GM11168 (cell line): ENCODE measurements around the gene WDR4.
"Not testable (repeated sequence)": the region's sequence is repeated elsewhere in the genome, so short reads cannot be mapped to it uniquely, and the experiment has no call there.

ENCODE experiments used
- in situ Hi-C: fragments of 300-500 bp; cut with MboI; formaldehyde crosslinking; loops from one replicate; pipeline ENCODE4 v1.12.0; 2022; ENCODE audit warnings: low sequenced_read_pairs; ENCODE audit not compliant: unreplicated experiment

WDR4 gene

DNA sequence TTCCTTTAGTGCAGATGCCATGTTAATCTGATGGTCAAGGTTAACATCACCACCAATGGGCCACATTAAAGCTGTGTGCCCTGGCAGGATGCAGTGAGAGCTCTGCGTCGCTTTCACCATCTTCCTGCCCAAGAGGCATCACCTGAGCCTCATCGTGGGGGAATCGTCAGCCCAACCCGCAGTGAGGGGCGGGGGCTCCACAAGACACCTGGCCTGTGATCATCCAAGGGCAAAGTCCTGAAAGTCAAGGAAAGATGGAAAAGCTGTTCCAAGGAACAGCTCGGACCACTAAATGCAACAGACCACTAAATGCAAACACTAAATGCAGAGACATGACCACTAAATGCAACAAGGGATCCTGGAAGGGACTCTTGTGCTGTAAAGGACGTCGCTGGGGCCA is 49.9 kb downstream of the WDR4 start:
- in situ Hi-C loops = loop anchor here (10.0 kb wide), 1 partner anchor 225 kb away; no protein-coding TSS in a partner anchor

DNA sequence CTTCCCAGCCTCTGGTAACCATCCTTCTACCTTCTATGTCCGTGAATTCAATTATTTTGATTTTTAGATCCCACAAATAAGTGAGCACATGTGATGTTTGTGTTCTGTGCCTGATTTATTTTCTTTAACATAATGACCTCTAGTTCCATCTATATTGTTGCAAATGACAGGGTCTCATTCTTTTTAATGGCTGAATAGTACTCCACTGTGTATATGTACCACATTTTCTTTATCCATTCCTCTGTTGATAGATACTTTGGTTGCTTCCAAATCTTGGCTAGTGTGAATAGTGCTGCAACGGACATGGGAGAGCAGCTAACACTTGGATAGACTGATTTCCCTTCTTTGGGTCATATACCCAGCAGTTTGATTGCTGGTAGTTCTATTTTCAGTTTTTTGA is 51.8 kb downstream of the WDR4 start:
- in situ Hi-C loops = loop anchor here (10.0 kb wide), 1 partner anchor 223 kb away; no protein-coding TSS in a partner anchor

DNA sequence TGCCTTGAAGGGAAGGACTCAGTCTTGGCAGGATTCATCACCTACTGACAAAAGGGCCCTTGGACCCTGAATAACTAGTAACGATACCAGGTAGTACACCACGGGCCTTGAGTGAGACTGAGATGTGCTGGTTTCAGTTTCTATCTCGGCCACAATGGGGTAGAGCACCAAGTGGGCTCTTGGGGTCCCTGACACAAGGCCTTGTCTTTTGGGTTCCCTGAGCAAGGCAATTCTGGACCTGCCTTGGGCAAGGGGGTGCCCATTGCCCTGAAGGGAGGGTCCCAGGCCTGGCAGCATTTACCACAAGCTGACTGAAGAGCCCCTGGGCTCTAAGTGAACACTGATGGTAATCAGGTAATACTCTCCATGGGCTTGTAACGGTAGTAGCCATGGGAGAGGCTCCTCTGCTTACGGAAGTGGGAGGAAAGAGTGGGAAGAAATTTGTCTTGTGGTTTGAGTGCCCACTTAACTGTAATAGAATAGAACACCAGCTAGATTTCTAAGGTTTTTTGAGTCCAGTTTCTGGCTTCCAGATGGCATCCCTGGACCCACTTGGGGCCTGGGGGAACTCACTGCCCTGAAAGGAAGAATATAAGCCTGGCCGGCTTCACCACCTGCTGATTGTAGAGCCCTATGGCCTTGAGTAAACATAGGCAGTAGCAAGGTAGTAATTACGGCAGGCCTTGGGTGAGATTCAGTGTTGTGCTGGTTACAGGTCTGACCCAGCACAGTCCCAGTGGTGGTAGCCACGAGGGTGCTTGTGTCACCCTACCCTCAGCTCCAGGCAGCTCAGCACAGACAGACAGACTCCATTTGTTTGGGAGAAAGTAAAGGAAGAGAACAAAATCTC is 58.5 kb downstream of the WDR4 start:
- in situ Hi-C loops = loop anchor here (10.0 kb wide), 1 partner anchor 216 kb away; no protein-coding TSS in a partner anchor

DNA sequence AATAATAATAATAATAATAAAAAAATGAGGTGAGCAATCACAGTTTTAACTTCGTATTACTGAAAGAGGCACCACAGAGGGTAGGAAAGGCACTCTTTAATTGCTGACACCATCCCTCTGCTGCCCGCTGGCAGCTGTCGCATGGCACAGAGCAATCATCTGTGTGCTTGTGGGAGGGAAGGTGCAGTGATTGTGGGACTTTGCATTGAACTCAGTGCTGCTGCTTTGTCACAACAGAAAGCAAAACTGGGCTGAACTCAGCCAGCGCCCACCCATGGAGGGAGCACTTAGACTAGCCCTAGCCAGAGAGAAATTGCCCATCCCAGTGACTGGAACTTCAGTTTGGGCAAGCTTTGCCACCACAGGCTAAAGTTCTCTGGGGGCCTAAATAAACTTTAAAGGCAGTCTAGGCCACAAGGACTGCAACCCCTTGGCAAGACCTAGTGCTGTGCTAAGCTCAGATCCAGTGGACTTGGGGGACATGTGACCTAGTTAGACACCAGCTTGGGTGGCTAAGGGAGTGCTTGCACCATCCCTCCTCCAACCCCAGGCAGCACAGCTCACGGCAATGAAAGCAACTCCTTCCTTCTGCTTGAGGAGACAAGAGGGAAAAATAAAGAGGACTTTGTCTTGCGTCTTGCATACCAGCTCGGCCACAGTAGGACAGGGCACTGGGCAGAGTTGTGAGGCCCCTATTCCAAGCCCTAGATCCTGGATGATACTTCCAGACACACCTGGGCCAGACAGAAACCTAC is 59.3 kb downstream of the WDR4 start:
- in situ Hi-C loops = loop anchor here (10.0 kb wide), 1 partner anchor 215 kb away; no protein-coding TSS in a partner anchor

DNA sequence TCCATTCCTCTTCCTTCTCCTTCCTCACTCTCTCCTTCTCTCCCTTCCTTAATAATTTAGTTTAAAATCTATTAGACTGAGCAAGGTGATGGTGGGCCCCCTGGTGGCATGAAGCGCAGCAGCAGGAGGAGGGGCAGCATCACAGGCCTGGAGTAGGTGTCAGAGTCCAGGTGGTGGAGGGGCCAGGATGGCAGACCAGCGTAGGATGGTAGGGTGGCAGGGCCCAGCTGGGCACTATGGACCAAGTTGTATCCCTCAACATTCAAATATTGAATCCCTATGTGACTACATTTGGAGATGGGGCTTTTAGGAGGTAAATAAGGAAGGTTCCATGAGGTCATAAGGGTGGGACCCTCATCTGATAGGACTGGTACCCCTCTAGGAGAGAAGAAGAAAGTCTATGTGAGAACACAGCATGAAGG is 61.0 kb downstream of the WDR4 start:
- in situ Hi-C loops = no loop called here

DNA sequence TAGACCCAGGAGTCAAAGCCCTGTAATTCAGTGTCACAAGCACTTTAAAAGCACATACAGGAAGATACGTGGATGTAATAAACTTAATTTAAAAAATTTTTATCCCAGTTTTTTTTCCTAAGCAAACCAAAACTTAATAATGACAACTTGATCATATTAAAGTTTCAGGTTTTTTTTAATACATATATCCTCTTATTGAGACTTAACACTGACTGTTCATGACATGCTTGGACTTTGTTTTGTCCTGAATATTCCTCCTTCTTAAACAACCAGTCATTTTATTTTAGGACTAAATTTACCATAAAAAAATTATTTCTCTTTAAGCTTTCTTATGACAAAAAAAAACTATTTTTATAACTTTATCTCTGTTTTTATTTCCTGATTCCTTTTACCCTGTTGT is 64.1 kb downstream of the WDR4 start:
- in situ Hi-C loops = no loop called here

DNA sequence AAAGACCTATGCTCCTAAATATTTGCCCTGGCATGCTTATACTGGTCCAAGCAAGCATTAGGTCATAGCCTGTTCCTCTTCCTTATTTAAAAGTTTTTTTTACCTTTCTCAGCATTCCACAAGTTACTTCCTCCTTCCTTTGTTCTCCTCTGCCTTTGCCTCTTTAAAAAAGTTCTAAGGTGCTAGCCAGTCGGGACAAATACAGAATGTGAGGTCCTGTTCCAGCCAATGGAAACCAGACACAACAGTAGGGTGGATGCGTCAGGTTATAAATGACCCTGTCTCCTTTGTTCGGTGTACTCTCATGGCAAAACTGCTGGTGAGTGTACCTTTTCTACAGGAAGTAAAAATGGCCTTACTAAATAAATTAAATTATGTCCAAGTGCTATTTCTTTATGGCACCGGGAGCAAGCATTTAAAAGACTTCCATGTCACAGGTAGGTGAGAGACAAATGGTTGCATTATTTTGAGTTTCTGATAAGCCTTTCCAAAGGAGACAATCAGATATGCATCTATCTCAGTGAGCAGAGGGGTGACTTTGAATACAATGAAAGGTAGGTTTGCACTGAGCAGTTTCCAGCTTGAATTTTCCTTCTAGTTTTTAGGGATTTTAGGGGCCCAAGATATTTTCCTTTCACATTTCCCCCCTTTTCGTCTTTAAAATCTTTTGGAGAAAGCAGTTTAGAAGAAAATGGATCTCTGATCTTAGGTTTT is 66.7 kb downstream of the WDR4 start:
- in situ Hi-C loops = not testable (repeated sequence)

DNA sequence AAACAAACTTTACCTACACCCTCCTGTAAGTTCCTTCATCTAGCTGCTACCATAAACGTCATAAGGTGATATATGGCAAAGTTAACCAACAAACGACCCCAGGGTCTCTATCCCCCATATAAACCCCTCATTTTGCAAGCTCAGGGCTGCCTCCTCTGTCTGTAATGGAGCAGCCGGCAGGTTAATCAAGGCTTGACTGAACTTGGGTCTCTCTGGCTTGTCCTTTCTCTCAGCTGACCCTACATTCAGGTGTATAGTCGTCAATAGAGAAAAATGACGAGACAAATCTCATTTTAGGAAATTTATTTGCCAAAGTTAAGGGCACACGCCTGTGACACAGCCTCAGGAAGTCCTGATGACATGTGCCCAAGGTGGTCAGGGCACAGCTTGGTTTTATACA is 67.4 kb downstream of the WDR4 start:
- in situ Hi-C loops = no loop called here

DNA sequence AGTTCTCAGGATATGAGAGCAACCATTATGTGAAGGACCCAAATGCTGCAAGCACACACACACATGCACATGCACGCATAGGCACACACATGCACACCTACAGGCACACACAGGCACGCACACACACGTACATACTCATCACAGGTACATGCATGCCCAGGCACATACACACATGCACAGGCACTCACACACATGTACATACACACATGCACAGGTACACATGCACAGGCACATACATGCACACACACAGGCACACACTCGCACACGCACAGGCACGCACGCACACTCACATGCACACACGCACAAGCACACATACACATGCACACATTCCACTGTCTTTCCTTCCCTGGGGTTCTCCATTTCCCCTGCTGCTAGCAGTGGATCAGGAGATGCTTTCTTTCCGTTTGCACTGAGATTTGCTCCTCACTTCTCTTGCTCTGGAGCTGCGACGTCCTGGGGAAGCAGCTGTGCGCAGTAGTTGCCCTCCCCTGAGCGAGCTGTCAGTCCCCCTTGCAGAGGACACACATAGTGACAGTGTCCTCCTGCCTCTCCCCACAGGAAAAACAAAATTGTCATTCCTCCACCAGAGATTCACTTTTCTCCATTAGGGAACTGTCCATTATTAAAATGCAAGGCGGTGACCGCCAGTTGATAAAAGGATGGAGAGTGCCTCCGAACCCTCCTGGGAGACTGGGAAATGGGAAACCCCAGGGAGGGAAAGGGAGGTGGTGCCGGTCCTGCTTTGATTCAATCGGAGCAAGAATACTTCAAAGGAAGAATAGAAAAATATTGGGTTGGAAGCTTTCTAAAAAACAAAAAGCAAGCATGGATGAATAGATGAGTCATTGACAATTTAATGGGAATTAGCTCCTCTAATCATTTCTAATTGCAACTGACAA is 69.5 kb downstream of the WDR4 start:
- in situ Hi-C loops = no loop called here

DNA sequence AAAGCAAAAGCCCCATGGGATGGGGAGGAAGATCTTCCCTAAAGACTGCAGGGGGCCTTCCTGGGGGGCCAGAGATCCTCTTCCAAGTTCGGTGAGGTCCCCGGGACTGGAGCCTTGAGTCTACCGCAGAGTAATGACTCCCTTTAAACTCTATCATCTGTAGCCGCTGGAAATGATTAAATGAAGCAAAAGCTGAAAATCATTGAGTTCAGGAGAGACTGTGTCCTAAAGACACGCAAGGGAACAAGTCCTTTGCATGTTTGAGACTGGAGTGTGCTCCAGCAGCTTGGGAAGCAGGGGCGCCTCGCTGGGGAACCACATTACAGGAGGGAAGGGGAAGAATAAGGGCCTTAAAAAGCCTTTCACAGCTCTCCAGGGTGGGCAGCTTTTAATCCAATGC is 70.2 kb downstream of the WDR4 start:
- in situ Hi-C loops = no loop called here

DNA sequence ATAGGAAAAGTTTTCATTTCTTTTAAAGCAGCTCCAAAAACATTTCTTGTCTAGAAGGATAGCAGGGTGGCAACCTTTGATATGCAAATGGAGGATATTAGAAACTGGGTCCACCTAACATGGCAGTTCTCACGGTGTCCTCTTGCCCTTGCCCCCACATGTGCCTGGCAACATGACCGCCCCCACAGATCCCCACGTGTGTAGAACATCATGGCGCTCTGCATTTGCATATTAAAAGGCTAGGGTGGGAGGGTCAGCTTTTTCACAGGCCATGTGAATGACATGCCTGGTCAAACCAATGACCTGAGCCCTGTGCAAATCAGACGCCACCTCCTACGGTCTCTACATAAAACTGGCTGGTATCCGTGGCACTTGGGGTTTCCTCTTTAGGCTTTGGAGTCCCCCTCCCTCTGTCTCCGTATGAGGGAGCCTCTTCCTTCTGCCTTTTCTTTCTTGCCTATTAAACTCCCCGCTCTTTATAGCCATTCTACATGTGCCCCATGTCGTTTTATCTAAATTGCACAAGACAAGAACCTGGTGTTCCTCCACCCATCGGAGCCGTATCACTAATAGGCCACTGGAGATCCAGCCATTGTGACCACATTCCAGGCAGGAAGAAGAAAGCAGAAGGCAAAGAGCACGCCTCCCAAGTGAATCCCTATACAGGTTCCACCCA is 71.3 kb downstream of the WDR4 start:
- in situ Hi-C loops = no loop called here

DNA sequence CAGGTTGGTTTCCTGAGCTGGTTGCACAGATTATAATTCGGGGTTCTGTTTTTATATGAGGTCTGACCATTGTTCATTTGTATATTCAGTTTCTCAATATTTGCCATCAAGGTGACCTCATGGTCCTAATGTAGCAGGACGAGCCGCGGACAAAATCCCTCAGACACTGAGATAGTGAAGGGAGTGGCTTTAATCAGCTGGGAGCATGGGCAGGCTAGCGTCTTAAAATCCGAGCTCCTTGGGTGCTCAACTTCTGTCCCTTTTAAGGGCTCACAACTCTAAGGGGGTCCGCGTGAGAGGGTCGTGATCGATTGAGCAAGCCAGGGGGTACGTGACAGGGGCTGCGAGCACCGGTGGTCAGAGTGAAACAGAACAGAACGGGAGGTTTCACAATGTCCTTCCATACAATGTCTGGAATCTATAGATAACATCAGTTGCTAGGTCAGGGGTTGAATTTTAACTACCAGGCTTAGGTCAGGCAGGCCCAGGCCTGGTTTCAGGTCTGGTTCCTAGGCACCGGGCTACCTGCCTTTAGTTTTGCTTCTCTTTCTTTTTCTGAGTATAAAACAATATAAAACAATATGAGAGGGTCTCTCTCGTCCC is 71.9 kb downstream of the WDR4 start:
- in situ Hi-C loops = not testable (repeated sequence)

DNA sequence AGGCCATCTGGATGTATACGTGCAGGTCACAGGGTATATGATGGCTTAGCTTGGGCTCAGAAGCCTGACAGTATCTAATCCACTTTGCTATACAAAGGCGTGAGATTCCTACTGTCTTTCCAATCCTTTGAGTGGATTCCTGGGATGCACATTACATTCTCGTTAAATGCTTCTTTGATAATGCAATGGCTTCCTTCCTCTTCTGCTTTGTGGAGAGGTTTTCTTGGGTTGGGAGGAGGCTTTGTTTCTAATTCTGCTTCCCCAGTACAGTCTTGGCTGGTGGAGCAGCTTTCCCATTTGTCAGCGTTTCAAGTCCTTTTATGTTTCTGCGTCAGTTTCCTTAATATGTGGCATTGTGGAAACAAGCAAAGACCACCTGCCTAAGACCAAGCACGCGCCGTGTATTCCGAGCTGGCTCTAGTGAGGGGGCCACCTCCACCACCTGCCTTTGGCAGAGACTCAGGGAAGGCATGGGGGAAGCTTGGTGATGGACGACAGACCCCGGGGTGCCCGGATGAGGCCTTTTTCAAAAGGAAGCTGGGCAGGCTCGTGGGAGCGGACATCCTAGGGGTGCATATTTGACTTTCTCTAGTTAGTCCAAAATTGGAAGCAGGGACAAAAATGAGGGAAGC is 72.7 kb downstream of the WDR4 start:
- in situ Hi-C loops = no loop called here

DNA sequence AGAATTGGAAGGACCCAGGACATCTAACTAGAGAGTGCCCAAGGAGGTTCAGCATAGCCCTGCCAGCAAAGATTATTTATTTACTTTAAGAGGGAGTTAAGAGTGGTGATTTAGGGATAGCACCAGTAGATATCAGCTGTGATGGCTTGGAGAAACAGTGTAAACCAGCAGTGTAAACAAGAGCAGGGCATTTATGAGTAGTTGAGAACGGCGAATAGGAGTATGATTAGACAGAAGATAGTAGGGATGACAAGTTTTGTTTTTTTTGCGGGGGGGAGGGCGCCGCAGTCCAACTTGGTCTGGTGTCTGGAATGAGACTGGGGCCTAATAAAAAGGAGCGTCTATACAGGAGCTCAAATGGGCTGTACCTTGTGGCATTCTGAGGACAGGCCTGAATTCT is 77.7 kb downstream of the WDR4 start:
- in situ Hi-C loops = not testable (repeated sequence)

DNA sequence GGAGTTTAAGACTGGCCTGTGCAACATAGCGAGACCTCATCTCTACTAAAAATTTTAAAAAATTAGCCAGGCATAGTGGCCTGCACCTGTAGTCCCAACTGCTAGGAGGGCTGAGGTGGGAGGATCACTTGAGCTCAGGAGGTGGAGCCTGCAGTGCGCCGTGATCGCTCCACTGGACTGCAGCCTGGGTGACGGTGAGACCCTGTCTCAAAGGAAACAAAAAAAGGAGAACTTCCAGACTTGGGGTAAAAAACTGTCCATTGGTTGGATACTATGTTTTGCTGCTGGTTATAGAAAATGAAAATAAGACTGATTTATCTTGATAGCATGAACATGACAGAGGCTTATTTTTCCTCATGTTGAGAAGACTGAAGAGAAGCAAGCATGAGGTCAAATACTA is 79.4 kb downstream of the WDR4 start:
- in situ Hi-C loops = no loop called here

DNA sequence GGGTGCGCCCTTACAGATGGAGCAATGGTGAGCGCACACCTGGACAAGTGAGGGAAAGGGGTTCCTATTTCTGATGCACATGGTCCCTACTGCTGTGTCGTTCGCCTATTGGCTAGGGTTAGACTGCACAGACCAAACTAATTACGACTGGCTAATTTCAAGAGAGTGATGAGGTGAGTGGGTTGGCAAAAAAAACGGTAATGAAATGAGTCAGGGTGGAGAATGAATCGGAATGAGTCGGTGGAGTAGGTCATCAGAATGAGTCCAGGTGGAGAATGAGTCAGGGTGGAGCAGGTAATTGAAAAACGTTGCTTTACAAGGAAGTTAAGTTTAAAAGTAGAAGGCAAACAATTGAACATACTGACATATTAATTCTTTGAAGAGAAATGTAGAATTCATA is 79.8 kb downstream of the WDR4 start:
- in situ Hi-C loops = no loop called here
